ENCODE data around the gene SCGB1D1. TPM values are rescaled to one million over a fixed set of nuclear protein-coding genes. Genes with fewer than 3 reads are reported as not detected.

The SCGB1D1 gene
- total and polyA plus RNA-seq, 2 of the 8 experiments (the other 6 are each of a cell fraction or from before 2014, with no cell fraction given): not detected

DNA sequence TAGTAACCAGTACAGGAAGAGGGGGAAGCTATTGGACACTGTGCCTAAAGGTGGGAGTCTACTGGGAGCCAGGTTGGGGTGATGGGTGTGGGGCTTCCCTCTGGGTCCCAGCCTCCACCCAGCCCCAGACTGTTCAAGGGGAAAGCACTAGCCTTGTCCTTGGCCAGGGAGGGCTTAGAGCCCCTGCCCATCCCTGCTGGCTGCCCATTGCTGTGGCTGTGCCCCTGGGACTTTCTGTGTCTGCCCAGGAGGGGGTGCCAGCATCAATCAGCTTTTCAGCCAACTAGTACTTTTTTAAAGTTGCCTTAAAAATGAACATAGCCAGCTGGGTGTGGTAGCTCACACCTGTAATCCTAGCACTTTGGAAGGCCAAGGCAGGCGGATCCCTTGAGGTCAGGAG is 46.3 kb upstream of the SCGB1D1 start:
- Histone ChIP-seq H2BK5ac (ENCODE audit: low read depth, low read length) (no peak overlapping the region), H3K23me2 (ENCODE audit: low read depth, low read length) (no peaks in the 10 kb centered on the region), H2BK12ac (ENCODE audit: low read depth, low read length) (no peak overlapping the region), H3K9me3 (ENCODE audit: insufficient read depth in 2 of 2, low read depth in 1 of 2, low read length in 1 of 2) (no peaks in the 10 kb centered on the region), H3K79me1 (ENCODE audit: low read depth, low read length) (no peaks in the 10 kb centered on the region; the same call in 1 of the 2 replicates), H4K5ac (ENCODE audit: insufficient read length, low read depth, low read length) (no peak overlapping the region), H2BK20ac (ENCODE audit: low read length) (no peak overlapping the region), H3K4me3 (ENCODE audit: extremely low read depth in 1 of 4, insufficient read depth in 2 of 4, low read depth in 3 of 4, low read length in 4 of 4) (no peak overlapping the region), H3K4me1 (replicated peaks in 1 of 4; ENCODE audit: control insufficient read depth in 3 of 4, insufficient read depth in 4 of 4, low read length in 3 of 4) (no peaks in the 10 kb centered on the region), H4K20me1 (replicated peaks in 1 of 2; ENCODE audit: control insufficient read depth in 1 of 2, insufficient read depth in 2 of 2, low read length in 2 of 2) (peaks cover 0 to 14% of the 10 kb centered on the region in 2 experiments), H4K91ac (replicated peaks; ENCODE audit: insufficient read length, low read length) (no peak overlapping the region), H3K4ac (replicated peaks; ENCODE audit: insufficient read length, low read depth, low read length) (no peak overlapping the region), H2AFZ (ENCODE audit: low read length) (no peak overlapping the region), H3K14ac (ENCODE audit: insufficient read length) (no peak overlapping the region), H3K4me2 (ENCODE audit: insufficient read depth in 1 of 2, low read depth in 2 of 2, low read length in 2 of 2) (no peak overlapping the region), H3K27ac (ENCODE audit: low read depth, low read length) (no peak overlapping the region), H3K79me2 (ENCODE audit: control insufficient read depth in 1 of 2, insufficient read depth in 2 of 2, low read length in 2 of 2) (no peaks in the 10 kb centered on the region), H3K18ac (ENCODE audit: extremely low read depth, low read length) (no peak overlapping the region), H3K27me3 (replicated peaks in 1 of 4; ENCODE audit: control insufficient read depth in 3 of 4, extremely low read depth in 1 of 4, insufficient read depth in 3 of 4, low read length in 3 of 4) (no peaks in the 10 kb centered on the region), H2AK5ac (ENCODE audit: low read depth, low read length) (no peak overlapping the region), H3K36me3 (ENCODE audit: control insufficient read depth in 2 of 4, insufficient read depth in 4 of 4, low read length in 3 of 4) (peaks cover 35 to 82% (median 73%) of the 10 kb centered on the region in 4 experiments), H4K8ac (ENCODE audit: extremely low read depth, insufficient read depth, low read length) (no peak overlapping the region), H3K56ac (replicated peaks; ENCODE audit: insufficient read length, low read depth, low read length) (no peak overlapping the region), H2BK15ac (ENCODE audit: low read length) (no peak overlapping the region), H3K23ac (ENCODE audit: insufficient read length) (no peak overlapping the region), H2BK120ac (replicated peaks; ENCODE audit: low read depth, low read length) (no peak overlapping the region), H3K9ac (replicated peaks in 1 of 4; ENCODE audit: extremely low read depth in 1 of 4, low read depth in 3 of 4, low read length in 3 of 4) (no peak overlapping the region)
- FAIRE-seq (no peak), DNase-seq (ENCODE audit: low read depth in 1 of 2, low spot score in 2 of 2) (no peak)
- ChIA-PET POLR2A (ENCODE audit: partially characterized antibody) (interaction anchor here (0.9 to 2.4 kb wide), 2 partner anchors 11 to 17 kb away, joined by 3 to 8 read pairs; no protein-coding TSS in a partner anchor), CTCF (ENCODE audit: partially characterized antibody) (interaction anchor here (0.7 to 2.0 kb wide), 8 partner anchors 7 to 354 kb away, joined by 3 to 8 read pairs (median 4); no protein-coding TSS in a partner anchor)
- TF ChIP-seq EP300 (IDR thresholded peaks at IDR 0.05; ENCODE audit: borderline replicate concordance in 1 of 2, low read depth in 2 of 2, low read length in 2 of 2): no peak
- TF ChIP-seq, protein P1, sequence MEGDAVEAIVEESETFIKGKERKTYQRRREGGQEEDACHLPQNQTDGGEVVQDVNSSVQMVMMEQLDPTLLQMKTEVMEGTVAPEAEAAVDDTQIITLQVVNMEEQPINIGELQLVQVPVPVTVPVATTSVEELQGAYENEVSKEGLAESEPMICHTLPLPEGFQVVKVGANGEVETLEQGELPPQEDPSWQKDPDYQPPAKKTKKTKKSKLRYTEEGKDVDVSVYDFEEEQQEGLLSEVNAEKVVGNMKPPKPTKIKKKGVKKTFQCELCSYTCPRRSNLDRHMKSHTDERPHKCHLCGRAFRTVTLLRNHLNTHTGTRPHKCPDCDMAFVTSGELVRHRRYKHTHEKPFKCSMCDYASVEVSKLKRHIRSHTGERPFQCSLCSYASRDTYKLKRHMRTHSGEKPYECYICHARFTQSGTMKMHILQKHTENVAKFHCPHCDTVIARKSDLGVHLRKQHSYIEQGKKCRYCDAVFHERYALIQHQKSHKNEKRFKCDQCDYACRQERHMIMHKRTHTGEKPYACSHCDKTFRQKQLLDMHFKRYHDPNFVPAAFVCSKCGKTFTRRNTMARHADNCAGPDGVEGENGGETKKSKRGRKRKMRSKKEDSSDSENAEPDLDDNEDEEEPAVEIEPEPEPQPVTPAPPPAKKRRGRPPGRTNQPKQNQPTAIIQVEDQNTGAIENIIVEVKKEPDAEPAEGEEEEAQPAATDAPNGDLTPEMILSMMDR (IDR thresholded peaks at IDR 0.05; ENCODE audit: control extremely low read depth in 1 of 3, insufficient read depth in 1 of 3, low read depth in 1 of 3, low read length in 3 of 3): peak in 1 of 3 experiments; percentile 20; a peak in 1 of 4 replicates
- WGBS, 2 experiments (ENCODE audit: extremely low coverage in 1 of 2, insufficient coverage in 1 of 2, insufficient read length in 1 of 2, insufficient replicate concordance in 2 of 2, low coverage in 1 of 2, low lambda C conversion rate in 2 of 2, missing lambda C conversion rate in 1 of 2): 91% methylated on average over 1 of the region's 1 CpG; no CpG with 5 or more reads in 1 of the 2 experiments

Data from H1 (cell line).